Stimulated activated CD8-positive, alpha-beta memory T cell treated with anti-CD3 and anti-CD28 coated beads, Interleukin-4, amount 100 ng/mL, for 24 hours (primary cell): ENCODE measurements around the gene SYNE1.
"Not testable (repeated sequence)": the region's sequence is repeated elsewhere in the genome, so short reads cannot be mapped to it uniquely, and the experiment has no call there.

Experiments
- DNase-seq: peaks from one replicate; pipeline ENCODE4 v3.0.0-alpha.2; 2020; ENCODE audit warnings: low read depth

The SYNE1 gene

GRCh38 chr6:152482289-152482688, 154.9 kb downstream of the SYNE1 start:
- no peak for DNase-seq

- DNase-seq = no peak
These were observed 158.7 kb downstream of the SYNE1 start for GRCh38 chr6:152478377-152479010.

- DNase-seq = no peak
These were observed 162.8 kb downstream of the SYNE1 start for GRCh38 chr6:152474354-152474753.

- no peak for DNase-seq
These were observed 164.8 kb downstream of the SYNE1 start for GRCh38 chr6:152472325-152472724.

GRCh38 chr6:152471456-152472265, 165.5 kb downstream of the SYNE1 start:
- no peak for DNase-seq

GRCh38 chr6:152463164-152463563, 174.0 kb downstream of the SYNE1 start:
- DNase-seq = no peak

GRCh38 chr6:152462716-152463115, 174.4 kb downstream of the SYNE1 start:
- no peak for DNase-seq

- no peak for DNase-seq
These were observed 175.6 kb downstream of the SYNE1 start for GRCh38 chr6:152461556-152461955.

- DNase-seq = no peak
These were observed 178.2 kb downstream of the SYNE1 start for GRCh38 chr6:152458648-152459644.

GRCh38 chr6:152457949-152458624, 179.1 kb downstream of the SYNE1 start:
- DNase-seq = no peak

- DNase-seq = no peak
These were observed 183.2 kb downstream of the SYNE1 start for GRCh38 chr6:152454003-152454402.

- DNase-seq = no peak
These were observed 183.7 kb downstream of the SYNE1 start for GRCh38 chr6:152453421-152453820.

GRCh38 chr6:152452639-152453038, 184.5 kb downstream of the SYNE1 start:
- DNase-seq = no peak

- no peak for DNase-seq
These were observed 186.6 kb downstream of the SYNE1 start for GRCh38 chr6:152450519-152450918.

- DNase-seq = no peak
These were observed 195.3 kb downstream of the SYNE1 start for GRCh38 chr6:152441902-152442301.

GRCh38 chr6:152435816-152436215, 201.3 kb downstream of the SYNE1 start:
- DNase-seq = no peak

GRCh38 chr6:152432758-152433157, 204.4 kb downstream of the SYNE1 start:
- no peak for DNase-seq

GRCh38 chr6:152428126-152428525, 209.0 kb downstream of the SYNE1 start:
- no peak for DNase-seq

- no peak for DNase-seq
These were observed 210.9 kb downstream of the SYNE1 start for GRCh38 chr6:152426276-152426675.

- no peak for DNase-seq
These were observed 213.7 kb downstream of the SYNE1 start for GRCh38 chr6:152423216-152424103.

- not testable (repeated sequence) for DNase-seq
These were observed 215.7 kb downstream of the SYNE1 start for GRCh38 chr6:152421496-152421895.
